ENCODE measurements around the gene NR2E3.

DNA sequence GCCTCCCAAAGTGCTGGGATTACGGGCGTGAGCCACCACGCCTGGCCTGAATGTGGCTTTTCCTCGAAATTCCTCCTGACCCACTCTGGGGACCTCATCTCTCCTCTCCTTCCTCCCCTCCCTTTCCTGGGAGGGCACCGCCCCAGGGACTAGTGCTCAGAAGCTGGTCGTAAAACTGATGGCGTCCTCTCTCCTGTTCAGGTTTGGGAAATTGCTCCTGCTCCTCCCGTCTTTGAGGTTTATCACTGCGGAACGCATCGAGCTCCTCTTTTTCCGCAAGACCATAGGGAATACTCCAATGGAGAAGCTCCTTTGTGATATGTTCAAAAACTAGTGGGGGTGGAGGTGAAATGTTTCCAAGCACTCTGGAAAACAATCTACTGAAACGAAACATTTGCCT lies 7.0 kb downstream of the NR2E3 start:
- no peak for TF ChIP-seq RAD21 (IDR thresholded peaks at IDR 0.05)
- no peak for TF ChIP-seq SP1 (IDR thresholded peaks at IDR 0.05)
- TF ChIP-seq, protein P1, sequence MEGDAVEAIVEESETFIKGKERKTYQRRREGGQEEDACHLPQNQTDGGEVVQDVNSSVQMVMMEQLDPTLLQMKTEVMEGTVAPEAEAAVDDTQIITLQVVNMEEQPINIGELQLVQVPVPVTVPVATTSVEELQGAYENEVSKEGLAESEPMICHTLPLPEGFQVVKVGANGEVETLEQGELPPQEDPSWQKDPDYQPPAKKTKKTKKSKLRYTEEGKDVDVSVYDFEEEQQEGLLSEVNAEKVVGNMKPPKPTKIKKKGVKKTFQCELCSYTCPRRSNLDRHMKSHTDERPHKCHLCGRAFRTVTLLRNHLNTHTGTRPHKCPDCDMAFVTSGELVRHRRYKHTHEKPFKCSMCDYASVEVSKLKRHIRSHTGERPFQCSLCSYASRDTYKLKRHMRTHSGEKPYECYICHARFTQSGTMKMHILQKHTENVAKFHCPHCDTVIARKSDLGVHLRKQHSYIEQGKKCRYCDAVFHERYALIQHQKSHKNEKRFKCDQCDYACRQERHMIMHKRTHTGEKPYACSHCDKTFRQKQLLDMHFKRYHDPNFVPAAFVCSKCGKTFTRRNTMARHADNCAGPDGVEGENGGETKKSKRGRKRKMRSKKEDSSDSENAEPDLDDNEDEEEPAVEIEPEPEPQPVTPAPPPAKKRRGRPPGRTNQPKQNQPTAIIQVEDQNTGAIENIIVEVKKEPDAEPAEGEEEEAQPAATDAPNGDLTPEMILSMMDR (IDR thresholded peaks at IDR 0.05; ENCODE audit: low read depth, low read length, missing input control): no peak
